ENCODE measurements around the gene BAIAP2.

BAIAP2 gene

GRCh38 chr17:81002409-81003361, 32.3 kb upstream of the BAIAP2 start:
- no peak for TF ChIP-seq CTCF (IDR thresholded peaks at IDR 0.05; ENCODE audit: insufficient read depth, low read length, poor library complexity, severe bottlenecking)
- TF ChIP-seq EZH2phosphoT487 (conservative IDR thresholded peaks at IDR 0.05; ENCODE audit: low read length) = no peak
- no peaks in the 10 kb centered on the region for H3K27me3 ChIP-seq (ENCODE audit: low read length)
- no peaks in the 10 kb centered on the region for H3K9me2 ChIP-seq (replicated peaks; ENCODE audit: insufficient read depth, low read length)
- no peak overlapping the region for H3K4me2 ChIP-seq (ENCODE audit: low read depth, low read length, poor library complexity, severe bottlenecking)
- no peaks in the 10 kb centered on the region for H3F3A ChIP-seq (ENCODE audit: insufficient read depth)
- no peak overlapping the region for H3K9ac ChIP-seq (ENCODE audit: low read length)
- H4K20me1 ChIP-seq (ENCODE audit: low read depth, low read length) = no peaks in the 10 kb centered on the region
- H3K27ac ChIP-seq (ENCODE audit: low read depth, low read length) = no peak overlapping the region
- H3K4me3 ChIP-seq (ENCODE audit: insufficient read depth, low read length, poor library complexity, severe bottlenecking) = no peak overlapping the region
- H3K36me3 ChIP-seq (ENCODE audit: low read length) = no peaks in the 10 kb centered on the region
- no peaks in the 10 kb centered on the region for H3K9me3 ChIP-seq (ENCODE audit: insufficient read depth, low read length)
- no peak overlapping the region for H2AFZ ChIP-seq (ENCODE audit: low read depth, low read length, severe bottlenecking)
- H3K79me2 ChIP-seq (ENCODE audit: insufficient read depth, low read length) = no peaks in the 10 kb centered on the region

GRCh38 chr17:81003711-81004475, 31.1 kb upstream of the BAIAP2 start:
- Histone ChIP-seq H4K20me1 (ENCODE audit: low read depth, low read length) (no peaks in the 10 kb centered on the region), H3F3A (ENCODE audit: insufficient read depth) (no peaks in the 10 kb centered on the region), H3K27ac (ENCODE audit: low read depth, low read length) (no peak overlapping the region), H3K27me3 (ENCODE audit: low read length) (no peaks in the 10 kb centered on the region), H3K9ac (ENCODE audit: low read length) (no peak overlapping the region), H3K36me3 (ENCODE audit: low read length) (no peaks in the 10 kb centered on the region), H3K4me3 (ENCODE audit: insufficient read depth, low read length, poor library complexity, severe bottlenecking) (no peak overlapping the region), H2AFZ (ENCODE audit: low read depth, low read length, severe bottlenecking) (no peak overlapping the region), H3K9me2 (replicated peaks; ENCODE audit: insufficient read depth, low read length) (no peaks in the 10 kb centered on the region), H3K79me2 (ENCODE audit: insufficient read depth, low read length) (no peaks in the 10 kb centered on the region), H3K9me3 (ENCODE audit: insufficient read depth, low read length) (no peaks in the 10 kb centered on the region), H3K4me2 (ENCODE audit: low read depth, low read length, poor library complexity, severe bottlenecking) (no peak overlapping the region)
- no peak for TF ChIP-seq CTCF (IDR thresholded peaks at IDR 0.05; ENCODE audit: insufficient read depth, low read length, poor library complexity, severe bottlenecking)

GRCh38 chr17:81006891-81007290, 28.1 kb upstream of the BAIAP2 start:
- TF ChIP-seq CTCF (IDR thresholded peaks at IDR 0.05; ENCODE audit: insufficient read depth, low read length, poor library complexity, severe bottlenecking) (no peak), EZH2phosphoT487 (conservative IDR thresholded peaks at IDR 0.05; ENCODE audit: low read length) (no peak)
- Histone ChIP-seq H3K27ac (ENCODE audit: low read depth, low read length) (no peak overlapping the region), H3F3A (ENCODE audit: insufficient read depth) (no peaks in the 10 kb centered on the region), H3K9ac (ENCODE audit: low read length) (no peak overlapping the region), H3K4me3 (ENCODE audit: insufficient read depth, low read length, poor library complexity, severe bottlenecking) (no peak overlapping the region), H3K9me3 (ENCODE audit: insufficient read depth, low read length) (no peaks in the 10 kb centered on the region), H3K9me2 (replicated peaks; ENCODE audit: insufficient read depth, low read length) (no peaks in the 10 kb centered on the region), H3K4me2 (ENCODE audit: low read depth, low read length, poor library complexity, severe bottlenecking) (no peak overlapping the region), H3K36me3 (ENCODE audit: low read length) (no peaks in the 10 kb centered on the region), H3K27me3 (ENCODE audit: low read length) (no peaks in the 10 kb centered on the region), H4K20me1 (ENCODE audit: low read depth, low read length) (no peaks in the 10 kb centered on the region), H2AFZ (ENCODE audit: low read depth, low read length, severe bottlenecking) (no peak overlapping the region), H3K79me2 (ENCODE audit: insufficient read depth, low read length) (no peaks in the 10 kb centered on the region)

All from SU-DHL-6 (cell line).